NCI-H2107 treated with DMSO at 0.1 percent for 48 hours (cell line): Measurements from ENCODE around the gene CCL13.
A peak's percentile ranks its signal among the peaks of the same experiment; 100 is the strongest.

ENCODE experiments used
- DNase-seq: peaks from one replicate; lab custom pipeline; 2025; ENCODE audit not compliant: unreplicated experiment; lab: John Stamatoyannopoulos, UW

Gene CCL13

GRCh38 chr17:34383216-34383615, 26.9 kb downstream of the CCL13 start:
- no peak for DNase-seq

GRCh38 chr17:34384271-34384670, 28.0 kb downstream of the CCL13 start:
- DNase-seq = no peak

- DNase-seq = no peak
These were observed 28.7 kb downstream of the CCL13 start for GRCh38 chr17:34384822-34385605.

GRCh38 chr17:34386343-34386696, 30.0 kb downstream of the CCL13 start:
- DNase-seq = no peak

- DNase-seq = no peak
These were observed 30.6 kb downstream of the CCL13 start for GRCh38 chr17:34386697-34387550.

GRCh38 chr17:34387566-34387965, 31.3 kb downstream of the CCL13 start:
- DNase-seq = no peak

GRCh38 chr17:34389126-34389750, 33.0 kb downstream of the CCL13 start:
- DNase-seq = no peak

GRCh38 chr17:34390649-34391048, 34.4 kb downstream of the CCL13 start:
- DNase-seq = no peak

- DNase-seq = no peak
These were observed 35.0 kb downstream of the CCL13 start for GRCh38 chr17:34391241-34391640.

GRCh38 chr17:34393401-34393800, 37.1 kb downstream of the CCL13 start:
- DNase-seq = peak; percentile 91

- DNase-seq = no peak
These were observed 41.0 kb downstream of the CCL13 start for GRCh38 chr17:34397265-34397664.

GRCh38 chr17:34398990-34399389, 42.7 kb downstream of the CCL13 start:
- DNase-seq = no peak

GRCh38 chr17:34399725-34400124, 43.4 kb downstream of the CCL13 start:
- DNase-seq = no peak

GRCh38 chr17:34400301-34400931, 44.1 kb downstream of the CCL13 start:
- DNase-seq = no peak

- DNase-seq = peak; percentile 99
These were observed 44.9 kb downstream of the CCL13 start for GRCh38 chr17:34401165-34401564.

GRCh38 chr17:34403006-34403405, 46.7 kb downstream of the CCL13 start:
- DNase-seq = no peak

GRCh38 chr17:34406226-34406625, 49.9 kb downstream of the CCL13 start:
- DNase-seq = no peak
